GM12875 (cell line): ENCODE results near the gene SLC27A1.
"Not testable (repeated sequence)": the region's sequence is repeated elsewhere in the genome, so short reads cannot be mapped to it uniquely, and the experiment has no call there.

Experiments used
- H3K4me3 ChIP-seq: one replicate; pipeline ENCODE4 v1.5.1; 2011; ENCODE audit warnings: low read depth, low read length, control low read depth
- CTCF ChIP-seq: IDR thresholded peaks from 2 replicates; pipeline ENCODE4 v1.5.1; 2011; ENCODE audit warnings: low read depth, mild to moderate bottlenecking, control low read depth, inconsistent platforms, low read length, moderate library complexity, borderline replicate concordance; ENCODE audit not compliant: insufficient read depth

SLC27A1 gene

GRCh38 chr19:17517898-17518297, 47.6 kb downstream of the SLC27A1 start:
- no peak for TF ChIP-seq CTCF
- no peak overlapping the region for H3K4me3 ChIP-seq

DNA sequence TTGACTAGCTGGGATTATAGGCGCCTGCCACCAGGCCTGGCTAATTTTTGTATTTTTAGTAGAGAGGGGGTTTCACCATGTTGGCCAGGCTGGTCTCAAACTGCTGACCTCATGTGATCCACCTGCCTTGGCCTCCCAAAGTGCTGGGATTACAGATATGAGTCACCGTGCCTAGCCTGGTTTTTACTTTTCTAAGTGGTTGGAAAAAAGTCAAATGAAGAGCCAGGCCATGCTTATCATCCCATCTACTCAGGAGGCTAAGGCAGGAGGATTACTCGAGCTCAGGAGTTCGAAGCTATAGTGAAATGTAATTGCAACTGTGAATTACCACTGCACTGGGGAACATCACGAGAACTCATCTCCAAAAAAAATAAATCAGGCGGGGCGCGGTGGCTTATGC, 48.3 kb downstream of the SLC27A1 start:
- not testable (repeated sequence) for H3K4me3 ChIP-seq

DNA sequence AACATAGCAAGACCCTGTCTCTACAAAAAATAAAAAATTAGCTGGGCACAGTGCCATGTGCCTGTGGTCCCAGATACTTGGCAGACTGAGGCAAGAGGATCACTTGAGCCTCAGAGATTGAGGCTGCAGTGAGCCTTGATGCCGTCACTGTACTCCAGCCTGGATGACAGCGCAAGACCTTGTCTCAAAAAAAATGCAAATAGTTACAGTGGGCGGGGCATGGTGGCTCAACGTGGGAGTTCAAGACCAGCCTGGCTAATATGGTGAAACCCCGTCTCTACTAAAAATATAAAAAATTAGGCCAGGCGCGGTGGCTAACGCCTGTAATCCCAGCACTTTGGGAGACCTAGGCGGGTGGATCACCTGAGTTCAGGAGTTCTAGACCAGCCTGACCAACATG, 49.6 kb downstream of the SLC27A1 start:
- H3K4me3 ChIP-seq: no peak overlapping the region
- no peak for TF ChIP-seq CTCF

- no peak overlapping the region for H3K4me3 ChIP-seq
- no peak for TF ChIP-seq CTCF
Observed at GRCh38 chr19:17520865-17521264, 50.5 kb downstream of the SLC27A1 start.

DNA sequence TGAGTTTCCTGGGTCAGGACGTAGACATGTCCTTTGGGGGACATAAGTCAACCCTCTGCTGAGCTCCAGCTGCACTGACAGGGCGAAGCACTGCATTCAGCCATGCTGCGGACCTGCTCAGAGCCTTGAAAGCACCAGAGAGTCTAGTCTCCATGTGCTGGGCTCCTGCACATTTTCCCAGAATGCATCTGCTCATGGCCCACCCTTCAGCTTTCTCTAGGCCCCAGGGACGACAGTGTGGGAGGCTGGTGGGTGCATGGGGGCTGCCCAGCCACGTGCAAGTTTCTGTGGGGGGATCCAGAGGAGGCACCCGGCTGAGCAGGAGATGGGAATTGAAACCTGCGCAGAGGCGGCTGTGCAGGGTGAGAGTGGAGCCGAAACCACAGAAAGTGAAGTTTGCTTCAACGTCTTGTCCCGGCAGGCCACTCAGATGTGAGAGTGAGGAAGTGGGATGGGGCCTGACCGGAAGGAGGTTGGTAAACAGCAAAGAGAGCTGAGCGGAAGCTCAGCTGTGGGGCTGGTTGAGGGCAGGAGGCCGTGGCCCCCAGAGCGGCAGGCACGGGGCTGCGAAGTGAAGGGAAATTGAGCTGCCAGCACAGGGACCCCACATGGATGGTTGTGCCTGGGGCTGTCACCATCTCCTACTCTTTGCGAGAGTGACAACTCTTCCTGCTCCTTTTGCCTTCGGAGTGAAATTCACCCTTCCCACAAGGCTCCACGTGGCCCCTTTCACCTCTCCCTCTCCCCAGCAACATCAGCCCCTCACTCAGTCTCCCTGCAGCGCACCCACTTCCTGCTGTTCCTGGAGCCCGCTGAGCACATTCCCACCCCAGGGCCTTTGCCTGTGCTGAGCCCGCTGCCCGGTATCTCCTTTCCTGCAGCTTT, 52.9 kb downstream of the SLC27A1 start:
- TF ChIP-seq CTCF: no peak
- peak overlapping the region; percentile 11 for H3K4me3 ChIP-seq

GRCh38 chr19:17524651-17525050, 54.3 kb downstream of the SLC27A1 start:
- H3K4me3 ChIP-seq: no peak overlapping the region
- TF ChIP-seq CTCF: no peak

DNA sequence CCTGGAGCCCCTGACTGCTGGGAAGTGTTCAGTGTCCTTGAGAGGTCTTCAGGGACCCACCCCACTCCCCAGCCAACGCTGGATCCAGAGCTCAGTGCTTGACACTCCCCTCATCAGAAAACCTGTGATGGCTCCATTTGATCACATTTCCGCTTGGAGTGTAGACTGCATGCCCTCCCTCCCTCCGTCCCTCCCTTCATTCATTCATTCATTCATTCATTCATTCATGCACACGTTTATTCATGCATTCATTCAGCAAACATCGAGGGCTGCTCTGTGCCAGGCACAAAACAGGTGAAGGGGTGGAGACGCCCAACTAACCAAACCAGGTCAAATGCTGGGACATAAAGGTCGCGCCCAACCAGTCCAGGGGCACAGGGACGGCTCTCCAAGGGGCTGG, 54.8 kb downstream of the SLC27A1 start:
- no peak overlapping the region for H3K4me3 ChIP-seq
- no peak for TF ChIP-seq CTCF
